HG03045 (cell line): ENCODE measurements around the gene AATF.

Experiments
- ATAC-seq: cut with Tn5 transposase; IDR thresholded peaks from one replicate; pipeline ENCODE4 v1.9.1; 2021; ENCODE audit warnings: mild to moderate bottlenecking, moderate library complexity; ENCODE audit not compliant: unreplicated experiment

The AATF gene

GRCh38 chr17:36940313-36941264 lies 8.2 kb upstream of the AATF start:
- ATAC-seq = no peak

- ATAC-seq = no peak
These were observed 7.3 kb upstream of the AATF start for GRCh38 chr17:36941265-36942010.

DNA sequence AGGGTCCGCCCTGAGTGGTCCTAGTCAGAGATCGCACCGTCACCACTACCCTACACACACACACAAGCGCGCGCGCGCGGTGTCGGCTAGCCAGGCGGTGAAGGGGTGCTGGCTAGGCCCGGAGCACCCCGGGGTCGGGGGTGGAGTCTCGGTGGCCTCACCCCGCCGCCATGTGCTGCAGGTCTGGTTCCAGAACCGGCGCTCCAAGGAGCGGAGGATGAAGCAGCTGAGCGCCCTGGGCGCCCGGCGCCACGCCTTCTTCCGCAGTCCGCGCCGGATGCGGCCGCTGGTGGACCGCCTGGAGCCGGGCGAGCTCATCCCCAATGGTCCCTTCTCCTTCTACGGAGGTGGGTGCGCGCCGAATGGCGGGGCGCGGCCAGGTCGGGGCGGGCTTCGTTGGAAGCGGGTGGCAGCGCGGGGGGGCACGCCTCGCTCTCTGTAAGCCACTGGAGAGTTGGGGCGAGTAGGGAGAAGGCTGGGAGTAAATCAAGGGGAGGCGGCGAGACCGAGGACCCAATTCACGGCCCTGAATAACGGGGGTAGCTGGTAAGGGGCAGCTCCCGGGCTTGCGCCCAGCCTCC lies 6.6 kb upstream of the AATF start:
- ATAC-seq = no peak

GRCh38 chr17:36942631-36943125 lies 6.1 kb upstream of the AATF start:
- no peak for ATAC-seq

- no peak for ATAC-seq
These were observed 5.2 kb upstream of the AATF start for GRCh38 chr17:36943250-36944191.

DNA sequence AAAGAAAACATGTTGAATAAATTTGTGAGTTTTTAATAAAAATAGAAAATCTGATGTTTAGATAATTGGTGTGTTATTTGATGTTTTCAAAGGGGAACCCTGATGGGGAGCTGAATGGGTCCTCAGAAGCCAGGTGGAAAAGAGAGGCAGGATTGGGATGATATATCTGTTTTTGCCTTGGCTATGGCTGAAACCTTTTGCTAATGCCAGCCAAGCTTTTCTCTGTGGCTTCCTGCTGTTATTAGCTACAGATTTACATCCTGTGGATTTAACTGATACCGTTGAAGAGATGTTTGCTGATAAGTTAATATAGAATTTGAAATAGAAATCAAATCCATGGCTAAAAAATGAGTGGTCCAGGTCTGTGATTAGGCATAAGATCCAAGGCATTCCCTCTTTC lies 4.2 kb upstream of the AATF start:
- no peak for ATAC-seq

GRCh38 chr17:36945140-36945539 lies 3.6 kb upstream of the AATF start:
- no peak for ATAC-seq

DNA sequence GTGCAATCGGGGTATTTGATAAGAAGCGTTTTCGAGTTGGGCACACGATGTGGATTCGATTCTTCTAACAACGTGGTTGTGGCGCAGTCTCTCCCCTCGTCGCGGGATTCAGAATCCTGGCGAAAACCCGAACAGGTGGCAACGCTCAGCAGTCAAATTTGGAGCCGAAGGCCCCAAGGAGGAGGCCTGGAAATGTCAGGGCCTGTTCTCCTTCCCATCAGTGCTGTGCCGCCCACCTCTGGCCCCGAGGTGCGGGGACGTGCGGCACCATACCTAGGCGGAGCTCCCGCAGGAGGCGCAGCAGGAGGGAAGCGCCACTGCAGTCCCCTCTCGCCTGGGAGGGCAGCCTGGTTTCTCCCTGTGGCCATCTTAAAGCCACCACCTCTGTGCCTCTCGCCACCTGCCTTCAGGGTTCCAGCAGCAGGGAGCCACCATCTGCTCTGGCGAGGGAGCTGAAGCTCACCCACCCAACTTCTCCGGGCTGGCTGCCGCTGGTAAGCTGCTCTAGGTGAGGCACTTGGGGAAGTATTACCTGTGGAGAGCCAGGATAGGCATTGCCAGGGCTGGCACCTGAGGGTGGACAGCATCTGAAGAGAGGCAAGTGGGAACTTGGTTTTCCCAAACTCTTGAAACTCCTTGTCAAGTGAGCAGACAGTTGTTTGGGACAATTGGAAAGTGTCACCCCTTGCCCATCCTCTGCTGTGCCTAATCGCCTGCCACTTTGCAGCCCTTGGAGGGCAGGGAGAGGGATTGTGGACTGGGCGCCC lies 2.6 kb upstream of the AATF start:
- no peak for ATAC-seq

DNA sequence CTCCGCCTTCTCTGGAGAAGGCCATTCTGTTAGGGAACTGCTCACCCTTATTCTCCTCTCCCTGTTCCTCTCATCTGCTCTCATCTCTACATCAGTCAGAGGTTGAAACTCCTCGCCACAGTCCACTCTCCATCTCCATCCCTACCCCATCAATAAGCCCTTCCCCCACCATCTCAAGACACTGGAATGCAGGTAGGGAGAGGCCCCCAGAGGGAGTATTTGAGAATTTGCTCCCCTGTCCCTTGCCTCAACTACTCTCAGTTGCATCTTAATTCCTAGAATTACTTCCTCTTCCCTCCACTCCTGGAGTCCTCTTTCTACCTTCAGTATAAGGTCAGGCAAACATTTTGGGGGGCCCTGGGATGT lies 2.0 kb upstream of the AATF start:
- no peak for ATAC-seq

- no peak for ATAC-seq
These were observed 635 bp upstream of the AATF start for GRCh38 chr17:36947922-36948716.

DNA sequence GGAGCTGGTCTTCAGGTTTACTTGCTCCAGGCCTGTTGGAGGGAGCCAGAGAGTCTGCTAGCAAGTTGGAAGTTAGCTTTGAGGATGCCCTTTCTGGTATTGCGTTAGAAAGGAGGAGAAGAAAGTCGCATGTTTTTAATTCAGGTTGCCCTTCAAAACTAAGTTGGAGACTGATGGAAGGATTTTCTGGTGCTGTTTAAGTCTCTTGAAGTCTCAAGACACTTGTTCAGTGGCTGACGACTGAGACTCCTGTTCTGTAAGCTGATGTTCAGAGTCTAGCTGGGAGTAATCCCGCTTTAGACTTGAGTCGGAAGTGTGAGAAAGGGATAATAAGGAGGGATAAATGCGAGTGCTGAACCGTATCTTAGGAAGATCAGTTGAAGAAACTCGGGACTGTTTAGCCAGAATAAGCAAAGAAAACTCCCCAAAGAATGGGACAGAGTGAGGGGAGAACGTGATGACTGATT lies 740 bp downstream of the AATF start:
- no peak for ATAC-seq

- no peak for ATAC-seq
These were observed 1.3 kb downstream of the AATF start for GRCh38 chr17:36950027-36950426.

DNA sequence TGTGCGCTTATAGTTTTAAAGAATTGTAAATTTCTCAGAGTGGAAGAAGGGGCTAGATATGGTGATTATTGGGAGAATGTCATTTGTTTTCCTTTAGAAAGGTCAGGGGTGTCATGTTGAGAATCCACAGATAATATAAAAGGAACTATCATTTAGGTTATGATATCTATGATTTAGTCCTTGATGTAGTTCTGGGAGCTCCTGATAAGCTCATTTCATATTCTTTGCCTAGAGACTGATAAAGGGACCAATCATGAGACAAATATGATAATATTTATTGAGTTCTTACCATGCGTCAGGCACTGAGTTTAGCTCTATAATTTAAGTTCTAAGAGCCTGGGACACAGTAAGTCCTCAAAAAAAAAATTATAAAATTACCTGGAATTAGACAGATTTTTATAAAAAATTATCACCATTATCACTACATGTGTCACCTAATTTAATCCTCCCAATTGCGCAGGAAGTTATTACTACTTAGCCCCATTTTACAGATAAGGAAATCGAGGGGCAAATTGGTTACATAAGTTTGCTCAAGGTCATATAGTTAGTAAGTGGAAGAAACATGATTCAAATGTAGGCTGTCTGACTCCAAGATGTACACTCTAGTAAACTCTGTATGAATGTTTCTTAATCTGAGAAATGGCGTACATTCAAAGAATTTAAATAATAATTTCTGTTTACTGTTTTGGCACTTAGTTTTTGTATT lies 2.5 kb downstream of the AATF start:
- ATAC-seq = no peak

DNA sequence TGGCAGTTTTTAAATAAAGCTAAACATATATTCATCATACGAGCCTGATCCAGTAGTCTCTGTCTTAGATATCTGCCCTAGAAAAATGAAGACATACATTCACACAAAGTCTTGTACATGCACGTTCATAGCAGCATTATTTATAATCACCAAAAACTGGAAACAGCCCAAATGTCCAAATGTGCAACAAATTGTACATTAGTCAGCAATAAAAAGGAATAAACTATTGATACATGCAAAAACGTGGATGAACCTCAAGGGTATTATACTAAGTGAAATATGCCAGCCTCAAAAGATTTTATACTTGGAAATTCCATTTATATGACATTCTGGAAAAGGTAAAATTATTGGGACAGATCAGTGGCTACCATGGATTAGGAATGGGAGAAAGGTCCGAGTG lies 22.8 kb downstream of the AATF start:
- no peak for ATAC-seq

GRCh38 chr17:36972186-36972700 lies 23.5 kb downstream of the AATF start:
- no peak for ATAC-seq

DNA sequence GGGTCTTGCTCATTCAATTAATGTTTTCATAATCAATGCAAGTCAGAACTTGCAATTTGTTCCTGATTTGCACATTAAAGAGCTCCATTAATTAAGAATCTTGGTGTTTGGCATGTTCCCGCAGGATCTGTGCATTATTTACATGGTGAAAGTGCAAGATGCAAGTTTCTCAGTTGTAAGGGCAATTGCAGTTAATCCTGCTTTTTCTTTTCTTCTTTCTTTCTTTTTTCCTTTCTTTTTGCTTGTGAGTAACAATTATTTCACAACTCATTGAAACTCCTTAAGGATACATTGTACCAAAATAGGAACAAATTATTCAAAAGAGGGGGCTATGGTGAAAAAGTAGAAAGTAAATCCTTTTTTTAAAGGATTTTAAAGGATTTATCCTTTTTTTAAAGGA lies 24.2 kb downstream of the AATF start:
- ATAC-seq = no peak

- ATAC-seq = no peak
These were observed 27.3 kb downstream of the AATF start for GRCh38 chr17:36975922-36976515.

DNA sequence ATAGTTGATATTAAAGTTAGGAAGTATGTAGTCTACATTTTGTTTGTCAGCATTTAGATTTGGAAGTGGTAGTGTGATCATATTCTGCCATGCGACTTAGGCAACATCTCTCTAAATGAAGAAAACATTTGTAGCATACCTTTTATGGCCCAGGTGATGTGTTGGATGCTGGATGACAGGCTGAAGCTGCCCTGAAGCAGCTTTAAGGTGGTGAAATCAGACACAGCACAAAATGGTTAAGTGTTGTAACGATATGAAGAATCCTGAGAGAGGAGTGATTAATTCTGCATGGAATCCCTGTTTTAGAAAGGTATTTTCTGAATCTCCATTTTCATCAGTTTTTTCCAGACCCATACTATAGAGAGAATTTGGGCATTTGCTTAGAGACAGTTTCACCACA lies 28.3 kb downstream of the AATF start:
- no peak for ATAC-seq
